Bone marrow (tissue), 2 donors: ENCODE measurements around the gene LEFTY1.
A peak's percentile ranks its signal among the peaks of the same experiment; 100 is the strongest.

ENCODE experiments used
- DNase-seq, 2 donors: peaks; one replicate each; lab custom pipeline; 2025; lab: John Stamatoyannopoulos, UW

LEFTY1 gene

GRCh38 chr1:225915538-225915991, 26.6 kb upstream of the LEFTY1 start:
- DNase-seq, result no peak

DNA sequence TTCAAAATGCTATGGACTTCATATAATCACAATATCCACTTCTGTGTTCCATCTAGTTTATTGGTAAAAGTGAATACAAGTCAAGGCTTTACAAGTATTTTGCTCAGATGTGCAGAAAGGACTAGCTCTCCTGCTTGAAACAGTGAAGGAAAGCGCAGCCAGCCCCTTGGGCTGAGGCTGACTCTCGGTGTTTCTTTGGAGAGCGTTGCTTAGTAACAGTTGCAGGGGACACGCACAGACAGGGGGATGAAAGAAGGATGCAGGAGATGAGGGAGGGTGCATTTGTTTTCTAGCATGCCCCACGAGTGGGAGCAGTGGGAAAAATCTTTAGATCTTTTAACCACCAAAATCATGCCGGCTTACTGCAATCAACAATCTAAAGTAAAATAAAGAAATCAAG, 26.0 kb upstream of the LEFTY1 start:
- no peak for DNase-seq

DNA sequence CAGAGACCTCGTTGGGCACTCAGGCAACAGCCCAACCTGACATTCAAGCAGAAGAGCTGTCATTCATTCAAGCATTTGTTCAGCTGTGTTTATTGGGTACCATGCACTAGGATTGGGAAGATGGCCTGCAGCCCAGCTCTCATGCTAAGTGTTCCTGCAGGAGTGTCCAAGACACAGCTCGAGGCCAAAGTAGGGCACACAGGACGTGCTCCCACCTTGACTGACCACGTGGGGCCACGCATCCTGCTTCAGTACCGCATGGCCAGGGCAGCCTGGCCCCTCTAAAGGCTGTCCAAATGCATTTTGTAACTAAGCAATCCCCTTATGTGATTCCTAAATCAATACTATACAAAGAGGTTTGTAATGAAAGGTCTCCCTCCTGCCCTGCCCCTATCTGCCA, 25.4 kb upstream of the LEFTY1 start:
- no peak for DNase-seq

- peak in 1 of 2 donors; percentile 16 for DNase-seq
These were observed 22.5 kb upstream of the LEFTY1 start for GRCh38 chr1:225911191-225912130.

- no peak for DNase-seq
These were observed 20.5 kb upstream of the LEFTY1 start for GRCh38 chr1:225909477-225909876.

- DNase-seq, result no peak
These were observed 19.8 kb upstream of the LEFTY1 start for GRCh38 chr1:225908773-225909172.

- no peak for DNase-seq
These were observed 19.2 kb upstream of the LEFTY1 start for GRCh38 chr1:225908013-225908640.

DNA sequence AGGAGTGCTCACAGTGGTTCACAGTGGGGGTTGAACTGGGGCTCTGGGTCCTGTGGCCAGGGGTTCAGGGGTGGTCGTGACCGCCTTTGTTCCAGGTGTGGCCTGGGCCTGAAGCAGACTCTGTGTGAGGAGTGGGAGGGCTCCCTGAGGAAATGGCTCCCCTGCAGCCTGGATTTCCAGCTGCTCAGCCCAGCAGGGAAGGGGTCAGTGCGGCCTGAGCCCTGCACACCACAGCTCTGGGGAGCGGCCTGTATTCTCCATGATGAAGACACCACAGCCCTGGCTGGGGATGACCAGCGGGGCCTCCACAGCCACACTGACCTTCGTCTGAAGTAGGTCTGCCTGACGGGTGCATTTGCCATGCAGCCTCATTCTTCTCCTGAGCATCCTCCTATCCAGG, 18.4 kb upstream of the LEFTY1 start:
- no peak for DNase-seq

DNA sequence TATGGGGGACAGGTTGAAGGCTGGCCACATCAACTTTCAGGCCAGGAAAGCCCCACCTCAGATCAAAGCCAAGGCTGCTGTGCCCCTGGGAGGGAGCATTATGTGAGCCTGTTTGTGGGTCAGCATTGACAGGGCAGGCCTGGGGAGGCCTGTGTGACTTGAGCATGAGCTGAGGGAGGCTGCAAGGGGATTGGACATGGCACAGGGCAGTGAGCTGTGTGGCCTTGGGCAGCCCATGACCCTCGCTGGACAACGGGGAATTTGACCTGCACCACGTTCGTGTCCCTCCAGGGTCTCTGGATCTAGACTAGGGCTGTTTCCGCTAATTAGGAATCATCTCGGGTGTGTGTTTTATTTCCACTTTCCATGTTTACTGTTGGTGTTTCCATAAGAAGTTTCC, 17.5 kb upstream of the LEFTY1 start:
- no peak for DNase-seq

DNA sequence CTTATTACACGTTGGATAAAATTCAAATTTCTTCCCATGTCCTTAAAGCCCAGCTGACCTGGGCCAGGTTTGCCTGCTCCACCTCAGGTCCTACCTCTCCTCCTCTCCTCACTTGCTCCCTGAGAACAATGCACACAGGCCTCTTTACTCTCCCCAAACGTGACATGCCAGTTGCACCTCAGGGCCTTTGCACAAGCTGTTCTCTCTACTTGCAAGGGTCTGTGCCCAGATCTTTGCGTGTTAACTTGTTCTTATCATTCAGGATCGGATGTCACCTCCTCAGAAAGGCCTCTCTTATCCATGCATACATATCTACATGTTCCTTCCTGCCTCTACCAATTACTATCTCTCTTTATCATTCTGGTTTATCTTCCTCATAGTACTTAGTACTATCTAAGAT, 14.7 kb upstream of the LEFTY1 start:
- DNase-seq, result no peak

GRCh38 chr1:225899044-225899925, 10.3 kb upstream of the LEFTY1 start:
- DNase-seq, result no peak

- no peak for DNase-seq
These were observed 8.9 kb upstream of the LEFTY1 start for GRCh38 chr1:225897595-225898514.

- DNase-seq, result no peak
These were observed 8.1 kb upstream of the LEFTY1 start for GRCh38 chr1:225896937-225897549.

DNA sequence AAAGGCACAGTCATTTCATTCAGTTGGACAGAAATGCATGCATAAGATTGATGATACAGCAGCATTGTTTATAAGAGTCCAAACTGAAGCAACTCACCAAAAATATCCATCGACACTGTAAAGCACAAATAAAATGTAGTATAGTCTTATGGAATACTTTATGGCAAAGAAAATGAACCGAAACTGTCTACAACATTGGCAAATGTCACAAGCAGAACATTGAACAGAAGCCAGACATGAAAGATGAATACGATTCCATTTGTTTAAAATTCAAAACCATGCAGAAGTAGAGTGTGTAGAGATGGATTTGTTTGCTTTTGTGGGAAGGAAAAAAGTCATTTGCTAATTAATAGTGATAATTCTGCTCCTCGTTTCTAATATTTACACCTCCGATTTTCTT, 7.5 kb upstream of the LEFTY1 start:
- DNase-seq, result no peak

- no peak for DNase-seq
These were observed 3.4 kb upstream of the LEFTY1 start for GRCh38 chr1:225892307-225892706.

DNA sequence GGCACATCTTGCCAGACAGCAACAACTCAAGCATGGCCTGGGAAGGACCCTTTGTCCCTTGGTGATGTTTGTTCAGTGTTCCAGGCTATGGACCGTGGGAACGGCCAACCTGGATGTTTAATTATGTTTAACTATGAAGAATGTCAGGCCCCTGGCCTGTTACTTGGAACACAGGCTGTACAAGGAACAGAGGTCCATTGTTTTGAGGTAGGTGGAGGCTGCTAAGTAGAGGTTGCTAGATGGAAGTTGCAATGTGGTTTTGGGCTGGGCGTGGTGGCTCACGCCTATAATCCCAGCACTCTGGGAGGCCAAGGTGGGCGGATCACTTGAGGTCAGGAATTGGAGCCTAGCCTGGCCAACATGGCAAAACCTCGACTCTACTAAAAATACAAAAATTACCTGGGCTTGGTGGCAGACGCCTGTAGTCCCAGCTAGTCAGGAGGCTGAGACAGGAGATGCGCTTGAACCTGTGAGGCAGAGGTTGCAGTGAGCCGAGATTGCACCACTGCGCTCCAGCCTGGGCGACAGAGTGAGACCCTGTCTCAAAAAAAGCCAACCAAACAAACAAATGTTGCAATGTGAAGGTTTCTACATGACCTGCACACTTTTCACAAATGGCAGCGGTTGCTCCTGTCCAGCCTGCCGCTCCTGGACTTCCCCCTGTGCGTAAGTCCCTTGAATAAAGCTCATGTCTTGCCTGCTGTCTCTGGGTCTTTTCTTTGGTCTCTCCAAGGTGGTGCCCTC, 2.5 kb upstream of the LEFTY1 start:
- DNase-seq, result no peak

DNA sequence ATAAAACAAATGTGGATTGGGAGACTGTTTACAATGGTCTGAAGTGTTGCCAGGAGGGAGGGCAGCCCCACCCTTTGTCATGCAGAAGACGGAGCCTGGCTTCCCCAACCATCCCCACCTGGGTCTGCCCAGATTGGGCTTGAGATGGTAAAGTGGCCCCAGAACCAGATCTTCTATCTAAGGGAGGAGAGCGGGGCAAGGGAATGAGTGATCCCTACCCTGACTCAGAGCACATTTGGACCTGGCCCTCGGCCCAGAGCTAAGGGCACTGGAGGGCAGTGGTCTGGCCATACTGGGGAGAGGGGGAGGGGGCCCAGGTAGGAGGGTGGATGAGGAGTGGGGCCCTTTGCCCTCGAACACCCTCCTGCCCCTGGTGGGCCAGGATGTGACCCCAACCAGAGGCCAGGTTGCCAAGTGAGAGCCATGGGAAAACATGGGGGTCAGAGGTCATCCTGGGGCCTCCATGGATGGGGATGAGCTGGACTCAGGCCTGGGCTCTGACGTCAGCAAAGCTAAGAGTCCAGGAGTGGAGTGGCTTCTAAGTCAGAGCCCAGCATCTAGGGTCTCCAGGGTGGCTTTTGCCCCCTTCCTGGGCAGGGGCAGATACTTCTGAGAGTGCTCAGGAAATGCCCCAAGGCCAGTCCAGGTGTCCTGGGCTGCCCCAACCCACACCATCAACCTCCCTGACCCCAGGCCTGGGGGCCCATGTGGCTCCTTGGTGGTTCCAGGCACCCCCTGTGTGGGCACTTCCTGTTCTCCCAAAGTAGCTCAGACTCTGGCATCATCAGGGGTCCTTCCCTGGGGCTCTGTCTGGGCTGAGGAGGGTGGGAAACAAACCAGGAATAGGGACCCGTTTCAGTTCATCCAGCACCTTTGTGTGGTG, 1.6 kb upstream of the LEFTY1 start:
- DNase-seq, result no peak

DNA sequence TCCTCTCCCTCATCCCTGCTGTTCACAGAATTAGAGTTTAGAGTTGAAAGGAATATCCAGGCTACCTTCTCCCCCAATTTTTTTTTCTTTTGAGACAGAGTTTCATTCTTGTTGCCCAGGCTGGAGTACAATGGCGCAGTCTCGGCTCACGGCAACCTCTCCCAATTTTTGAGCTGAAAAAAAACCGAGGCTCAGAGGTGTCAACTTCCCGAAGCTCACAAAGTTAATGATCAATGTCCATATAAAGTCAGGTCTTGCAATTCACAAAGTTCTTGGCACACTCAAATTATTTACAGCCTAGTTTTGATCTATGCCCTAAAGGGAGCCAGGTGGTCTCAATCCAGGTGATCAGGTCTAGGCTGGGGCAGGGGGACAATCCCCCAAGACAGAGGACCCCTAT, 797 bp upstream of the LEFTY1 start:
- DNase-seq, result no peak

DNA sequence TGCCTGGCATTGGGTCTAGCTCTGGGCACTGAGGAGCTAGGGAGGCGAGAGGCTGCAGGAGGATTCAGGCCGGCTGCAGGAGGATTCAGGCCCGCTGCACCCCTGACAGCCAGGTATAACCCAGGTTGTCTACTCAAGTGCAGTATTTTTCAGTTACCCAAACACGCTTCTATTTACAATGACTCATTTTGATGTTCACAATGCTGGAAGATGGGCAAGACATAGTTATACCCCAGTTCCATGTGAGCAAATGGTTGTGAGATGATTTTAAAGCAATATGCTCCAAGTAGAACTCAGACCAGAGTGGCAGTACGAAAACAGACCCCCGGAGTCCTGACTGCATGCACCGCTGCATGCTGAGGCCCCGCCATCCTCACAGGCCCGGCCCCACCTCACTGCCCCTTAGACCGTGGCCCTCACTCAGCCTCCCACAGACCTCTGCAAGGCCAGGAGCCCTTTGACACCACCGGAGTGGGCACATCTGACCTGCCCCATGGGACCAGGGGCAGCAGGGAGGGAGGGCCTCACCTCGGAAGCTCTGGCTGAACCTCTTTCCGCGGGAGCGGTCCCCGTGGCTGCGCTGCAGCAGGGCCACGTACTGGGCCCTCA, 553 bp downstream of the LEFTY1 start:
- no peak for DNase-seq
